Stimulated activated naive CD8-positive, alpha-beta T cell treated with anti-CD3 and anti-CD28 coated beads, Interleukin-15, Interleukin-2, amounts not matched to agents 100 U/mL and 50 U/mL, for 24 hours (primary cell): ENCODE results near the gene PCSK7.

Experiments
- ATAC-seq: fragments of 150-1000 bp; cut with Tn5 transposase; one replicate; pipeline ENCODE4 v1.10.0; 2021
- DNase-seq: peaks from one replicate; pipeline ENCODE4 v3.0.0; 2021

PCSK7 gene

GRCh38 chr11:117182551-117182935, 49.3 kb downstream of the PCSK7 start:
- DNase-seq = no peak

DNA sequence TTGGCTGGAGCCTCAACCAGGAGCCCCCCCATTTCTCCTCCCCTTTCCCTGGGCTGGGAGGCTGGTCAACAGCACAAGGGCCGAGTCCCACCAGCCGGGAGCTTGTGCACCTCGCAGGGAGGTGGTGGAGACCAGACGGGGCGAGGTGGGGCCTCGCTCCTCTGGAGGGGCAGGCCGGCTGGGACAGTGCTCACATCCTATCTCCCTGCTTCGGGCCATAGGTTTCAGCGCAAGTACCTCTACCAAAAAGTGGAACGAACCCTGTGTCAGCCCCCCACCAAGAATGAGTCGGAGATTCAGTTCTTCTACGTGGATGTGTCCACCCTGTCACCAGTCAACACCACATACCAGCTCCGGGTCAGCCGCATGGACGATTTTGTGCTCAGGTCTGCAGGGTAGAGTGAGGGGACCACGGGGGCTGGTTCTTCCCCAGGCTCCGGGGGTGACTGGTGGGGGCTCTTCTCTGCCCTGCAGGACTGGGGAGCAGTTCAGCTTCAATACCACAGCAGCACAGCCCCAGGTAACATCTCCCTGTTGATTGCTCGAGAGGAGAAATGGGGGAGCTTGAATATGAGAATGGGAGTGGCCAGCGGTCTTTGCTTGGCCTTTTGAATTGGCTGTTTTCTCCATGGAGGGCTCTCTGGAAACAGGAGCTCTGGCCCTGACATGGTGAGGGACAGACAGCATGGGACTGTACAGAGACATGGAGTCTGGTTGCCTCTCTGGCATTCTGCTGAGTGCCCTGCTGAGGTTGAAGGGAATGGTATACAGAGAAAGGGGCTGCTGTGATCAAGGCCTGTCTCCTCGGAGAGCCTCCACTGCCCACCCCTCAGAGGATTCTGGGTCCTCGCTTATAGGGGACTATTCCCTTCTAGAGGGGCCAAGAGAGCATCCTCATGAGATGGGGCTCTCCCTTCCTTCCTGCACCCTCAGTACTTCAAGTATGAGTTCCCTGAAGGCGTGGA, 50.0 kb downstream of the PCSK7 start:
- ATAC-seq = no peak
- no peak for DNase-seq

More at GRCh38 chr11:117182551-117182935, 49.3 kb downstream of the PCSK7 start:
- ATAC-seq = no peak

- peak; percentile 17 for ATAC-seq
- peak; percentile 70 for DNase-seq
These were observed 51.0 kb downstream of the PCSK7 start for GRCh38 chr11:117180661-117181585.

GRCh38 chr11:117180020-117180419, 51.9 kb downstream of the PCSK7 start:
- DNase-seq (no peak), ATAC-seq (no peak)

DNA sequence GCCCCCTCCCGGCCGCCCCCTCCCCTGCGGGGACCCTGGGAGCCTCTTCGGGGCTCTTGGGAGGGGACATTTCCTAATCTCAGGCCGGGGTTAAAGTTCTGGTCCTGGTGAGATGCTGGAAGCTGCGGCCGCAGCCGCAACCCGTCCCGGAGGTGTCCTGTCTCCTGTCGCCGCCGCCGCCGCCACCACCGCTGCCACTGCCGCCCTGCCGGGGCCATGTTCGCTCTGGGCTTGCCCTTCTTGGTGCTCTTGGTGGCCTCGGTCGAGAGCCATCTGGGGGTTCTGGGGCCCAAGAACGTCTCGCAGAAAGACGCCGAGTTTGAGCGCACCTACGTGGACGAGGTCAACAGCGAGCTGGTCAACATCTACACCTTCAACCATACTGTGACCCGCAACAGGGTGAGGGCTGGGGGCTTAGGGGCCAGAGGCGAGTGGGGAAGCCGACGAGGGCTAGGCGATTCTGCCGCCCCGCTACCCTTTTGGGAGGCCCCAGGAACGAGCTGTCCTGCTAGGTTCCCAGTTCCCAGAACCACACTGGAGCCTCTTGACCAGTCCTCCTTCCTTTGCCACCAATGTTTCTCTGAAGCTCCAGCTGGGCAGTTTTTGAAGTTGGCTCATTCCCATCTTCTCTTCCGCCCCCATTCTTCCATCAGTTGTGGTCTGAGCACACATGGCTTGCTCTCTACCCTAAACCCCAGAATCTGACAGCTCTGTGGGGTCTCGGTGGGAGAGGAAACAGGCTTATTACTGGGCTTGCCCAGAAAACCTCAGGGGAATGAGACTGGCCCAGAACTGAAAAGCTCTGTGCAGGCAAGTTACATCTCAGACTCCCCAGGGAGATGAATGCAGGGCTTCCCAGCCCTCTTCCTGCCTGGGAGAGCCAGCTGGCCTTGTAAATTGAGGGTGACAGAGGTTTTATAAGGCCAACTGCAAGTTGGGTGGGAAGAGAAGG, 52.5 kb downstream of the PCSK7 start:
- peak; percentile 56 for DNase-seq
- peak; percentile 19 for ATAC-seq

- DNase-seq (peak; percentile 93), ATAC-seq (peak; percentile 97)
These were observed 53.5 kb downstream of the PCSK7 start, which contains the start of gene SIDT2 for GRCh38 chr11:117178210-117179034. SIDT2 (plus strand) TSS chr11:117178743; CDS start chr11:117179264, 521 bp downstream.

DNA sequence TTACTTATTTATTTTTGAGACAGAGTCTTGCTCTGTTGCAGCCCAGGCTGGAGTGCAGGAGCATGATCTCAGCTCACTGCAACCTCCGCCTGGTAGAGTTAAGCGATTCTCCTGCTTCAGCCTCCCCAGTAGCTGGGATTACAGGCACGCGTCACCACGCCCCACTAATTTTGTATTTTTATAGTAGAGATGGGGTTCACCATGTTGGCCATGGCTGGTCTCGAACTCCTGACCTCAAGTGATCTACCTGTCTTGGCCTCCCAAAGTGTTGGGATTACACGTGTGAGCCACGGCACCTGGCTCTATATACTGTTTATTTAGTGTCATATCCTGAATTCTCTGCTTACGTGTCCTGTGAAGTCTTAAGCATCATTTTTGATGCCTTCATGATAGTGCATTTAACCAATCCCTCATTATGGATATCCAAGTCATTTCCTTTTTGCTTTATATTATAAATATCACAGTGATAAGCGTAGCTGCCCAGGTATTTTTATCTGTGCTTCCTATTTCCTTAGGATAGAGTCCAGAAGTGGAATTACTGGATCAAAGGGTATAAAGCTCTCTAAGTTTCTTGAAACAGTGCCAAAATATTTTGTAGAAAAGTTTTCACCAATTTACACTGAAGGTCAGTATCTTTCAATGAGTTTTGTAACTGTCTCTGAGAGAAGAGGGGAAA, 54.2 kb downstream of the PCSK7 start:
- ATAC-seq (no peak), DNase-seq (no peak)

GRCh38 chr11:117176186-117176585, 55.7 kb downstream of the PCSK7 start:
- DNase-seq = no peak
- no peak for ATAC-seq

DNA sequence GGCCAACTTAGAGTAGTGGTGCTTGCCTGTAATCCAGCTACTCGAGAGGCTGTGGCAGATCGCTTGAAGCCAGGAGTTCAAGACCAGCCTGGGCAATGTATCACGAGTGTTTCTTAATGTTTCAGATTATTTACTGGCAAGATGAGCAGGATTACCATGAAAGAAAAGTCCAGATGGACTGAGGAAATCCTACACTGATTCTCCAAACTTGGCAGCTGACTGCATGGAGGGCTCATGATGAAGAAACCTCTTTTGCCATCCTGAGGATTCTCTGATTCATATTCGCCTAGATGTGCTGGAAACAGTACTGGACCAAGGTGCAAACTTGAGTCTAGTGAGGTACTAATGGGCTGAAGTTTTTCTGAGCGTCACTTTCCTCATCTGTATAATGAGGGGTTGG, 56.1 kb downstream of the PCSK7 start:
- ATAC-seq = no peak
- no peak for DNase-seq

GRCh38 chr11:117175104-117175503, 56.8 kb downstream of the PCSK7 start:
- ATAC-seq (no peak), DNase-seq (no peak)

DNA sequence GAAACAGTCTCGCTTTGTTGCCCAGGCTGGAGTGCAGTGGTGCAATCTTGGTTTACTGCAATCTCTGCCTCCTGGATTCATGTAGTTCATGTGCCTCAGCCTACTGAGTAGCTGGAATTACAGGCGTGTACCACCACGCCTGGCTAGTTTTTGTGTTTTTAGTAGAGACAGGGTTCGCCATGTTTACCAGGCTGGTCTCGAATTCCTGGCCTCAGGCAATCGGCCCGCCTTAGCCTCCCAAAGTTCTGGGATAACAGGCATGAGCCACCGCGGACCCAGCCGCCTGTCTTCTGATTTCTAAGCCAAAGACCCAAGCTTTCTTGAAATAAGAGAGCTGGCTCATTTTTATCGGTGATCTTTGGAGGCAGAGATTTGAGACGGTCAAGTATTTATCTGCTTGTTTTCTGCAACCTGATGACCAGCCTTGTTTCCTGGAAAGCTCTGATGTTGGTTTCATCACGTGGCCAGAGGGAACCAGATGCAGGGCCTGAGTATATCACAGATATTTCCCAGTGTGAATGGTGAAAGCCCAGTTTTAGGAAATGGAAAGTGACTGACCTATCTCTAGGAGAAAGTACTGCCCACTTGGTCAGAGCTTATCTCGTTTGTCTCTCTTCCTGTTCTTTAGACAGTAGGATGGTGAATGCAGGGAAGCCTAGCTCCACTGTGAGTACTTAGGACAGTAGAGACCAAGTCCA, 59.0 kb downstream of the PCSK7 start:
- no peak for DNase-seq

DNA sequence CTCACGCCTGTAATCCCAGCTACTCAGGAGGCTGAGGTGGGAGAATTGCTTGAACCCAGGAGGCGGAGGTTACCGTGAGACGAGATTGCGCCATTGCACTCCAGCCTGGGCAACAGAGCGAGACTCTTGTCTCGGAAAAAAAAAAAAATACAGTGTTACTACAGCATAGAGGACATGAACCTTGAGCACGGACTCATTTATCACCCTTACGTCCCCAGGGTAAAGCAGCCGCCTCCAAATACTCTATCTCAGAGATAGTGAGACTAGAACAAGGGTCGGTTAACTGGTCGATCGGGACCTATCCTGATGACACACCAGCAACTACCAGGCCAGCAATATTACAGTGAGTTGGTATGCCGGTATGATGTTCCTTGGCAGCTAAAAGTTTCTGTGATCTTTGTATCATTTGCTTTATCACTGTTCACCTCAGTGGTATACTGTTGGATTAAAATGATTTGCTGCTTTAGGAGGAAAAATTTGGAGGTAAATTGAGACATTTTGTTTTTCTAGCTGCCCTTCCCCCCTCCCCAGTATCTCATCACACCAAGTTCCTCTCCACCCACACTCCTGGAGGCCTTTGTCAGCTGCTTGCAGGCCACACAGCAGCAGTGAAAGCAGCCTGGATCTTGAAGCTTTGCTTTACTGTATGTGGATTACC, 60.3 kb downstream of the PCSK7 start:
- ATAC-seq = no peak
- no peak for DNase-seq

More for the DNA sequence above, 59.0 kb downstream of the PCSK7 start:
- no peak for ATAC-seq

- ATAC-seq (no peak), DNase-seq (no peak)
These were observed 60.9 kb downstream of the PCSK7 start for GRCh38 chr11:117171007-117171403.

DNA sequence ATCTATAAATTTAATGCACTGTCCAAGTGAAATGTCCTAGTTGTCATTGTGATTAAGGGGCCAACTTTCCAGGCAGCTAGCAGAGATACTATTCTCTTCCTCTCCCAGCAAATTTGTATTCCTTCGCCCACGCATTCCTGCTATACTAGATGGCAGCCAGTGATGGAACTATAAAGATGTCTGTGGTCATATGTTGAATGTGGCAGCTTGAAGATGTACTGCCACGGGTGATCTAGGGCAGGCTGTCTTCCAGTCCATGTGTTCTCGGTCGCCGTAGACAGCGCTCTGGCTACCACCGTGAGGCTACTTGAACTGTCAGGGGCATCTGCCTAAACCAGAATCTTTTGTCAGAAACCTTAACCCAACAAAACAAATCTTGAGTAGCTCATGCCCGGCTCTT, 61.7 kb downstream of the PCSK7 start:
- no peak for DNase-seq
- ATAC-seq = no peak

DNA sequence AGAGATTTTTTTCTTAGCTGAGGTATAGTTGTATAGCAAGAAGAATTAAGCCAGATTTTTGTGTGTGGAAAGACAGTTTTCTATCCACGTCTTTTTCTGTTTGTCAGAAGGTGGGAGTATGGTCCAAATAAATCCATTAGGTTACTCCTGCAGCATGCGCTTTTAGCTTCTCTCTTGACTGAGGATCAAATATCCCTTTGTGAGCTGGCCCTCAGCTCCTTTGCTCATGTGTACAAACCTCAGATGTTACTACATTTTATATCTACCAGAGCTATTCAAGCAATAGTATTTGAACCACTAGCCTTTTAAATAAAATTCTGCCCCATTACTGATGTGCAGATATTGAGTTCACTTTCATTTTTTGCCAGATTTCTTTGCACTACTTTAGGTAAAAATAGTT, 62.1 kb downstream of the PCSK7 start:
- ATAC-seq (no peak), DNase-seq (no peak)

DNA sequence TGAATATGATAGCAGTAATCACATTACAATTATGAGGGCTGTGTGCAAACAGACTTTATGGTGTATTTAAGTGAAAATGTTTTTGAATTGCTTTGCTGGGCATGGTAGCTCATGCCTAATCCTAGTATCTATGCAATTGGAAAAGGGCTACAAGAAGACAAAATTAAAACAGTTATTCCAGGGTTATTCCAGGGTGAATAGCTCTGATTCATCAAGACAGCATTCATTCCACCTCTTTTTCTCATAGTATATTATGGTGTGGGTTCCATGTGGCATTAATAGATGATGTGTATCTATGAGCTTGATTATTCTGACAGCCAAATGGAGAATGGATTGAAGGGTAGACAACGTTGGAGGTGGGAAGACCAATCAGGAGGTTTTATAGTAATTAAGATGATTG, 65.4 kb downstream of the PCSK7 start:
- no peak for ATAC-seq
- no peak for DNase-seq

GRCh38 chr11:117160826-117161225, 71.0 kb downstream of the PCSK7 start:
- DNase-seq (no peak), ATAC-seq (no peak)

DNA sequence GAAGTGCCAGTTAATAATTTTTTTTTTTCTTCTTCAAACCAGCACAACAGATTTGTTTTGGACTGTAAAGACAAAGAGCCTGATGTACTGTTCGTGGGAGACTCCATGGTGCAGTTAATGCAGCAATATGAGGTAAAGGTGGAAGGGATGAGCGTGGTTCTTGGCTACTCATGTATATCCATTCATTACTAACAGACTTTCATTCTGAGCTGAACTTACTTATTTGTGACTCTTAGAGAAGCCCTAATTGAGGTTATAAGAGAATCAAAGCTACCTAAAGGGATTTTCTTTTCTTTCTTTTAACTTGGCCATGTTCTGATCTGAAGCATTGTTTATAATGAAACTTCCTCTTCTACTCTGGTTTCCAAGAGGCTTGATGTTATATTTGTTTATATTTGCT, 72.0 kb downstream of the PCSK7 start:
- ATAC-seq = no peak
- DNase-seq = no peak

DNA sequence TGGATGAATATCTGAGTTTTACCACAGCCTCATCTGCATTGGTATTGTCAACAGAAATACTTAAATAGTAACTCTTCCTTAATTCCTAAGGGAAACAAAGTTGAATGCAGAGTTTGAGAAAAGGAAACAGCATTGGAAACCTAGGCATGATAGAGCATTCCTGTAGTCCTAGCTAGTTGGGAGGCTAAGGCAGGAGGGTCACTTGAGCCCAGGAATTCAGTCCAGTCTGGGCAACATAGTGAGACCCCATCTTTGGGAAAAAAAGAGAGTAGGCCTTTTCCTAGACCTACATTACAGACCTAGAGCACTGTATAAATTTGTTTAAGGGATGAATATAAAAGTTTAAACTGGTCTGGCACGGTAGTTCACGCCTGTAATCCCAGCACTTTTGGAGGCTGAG, 74.4 kb downstream of the PCSK7 start:
- no peak for ATAC-seq
- no peak for DNase-seq
